Ovary (tissue), 3 donors: ENCODE results near the gene DDX25.

Experiments
- CTCF ChIP-seq, 3 donors: fragments of 450-650 bp in 2 of 3; fragments of 200-600 bp in 1 of 3; IDR thresholded peaks; one replicate each; pipeline versions ENCODE4 v1.5.1 to v1.8.0; 2016 to 2022; ENCODE audit warnings: antibody characterized with exemption in 3 of 3, mild to moderate bottlenecking in 1 of 3
- EP300 ChIP-seq: sonication (generic); formaldehyde crosslinking; IDR thresholded peaks from one replicate; pipeline ENCODE4 v1.6.1; 2017; ENCODE audit warnings: antibody characterized with exemption
- POLR2A ChIP-seq: fragments of 450-650 bp; IDR thresholded peaks from one replicate; pipeline ENCODE4 v1.6.1; 2017; ENCODE audit warnings: antibody characterized with exemption, mild to moderate bottlenecking, moderate library complexity
- donor health status: DM: no; HTN: no; CAD: no.

GRCh38 chr11:125918140-125918840, 14.0 kb downstream of the DDX25 start:
- TF ChIP-seq POLR2A (no peak), CTCF (IDR thresholded peaks at IDR 0.05) (no peak), EP300 (no peak)
